Measurements from ENCODE around the gene CLDN20.
A peak's percentile ranks its signal among the peaks of the same experiment; 100 is the strongest.
"Not testable (repeated sequence)": the region's sequence is repeated elsewhere in the genome, so short reads cannot be mapped to it uniquely, and the experiment has no call there.

Gene CLDN20

GRCh38 chr6:155311086-155311485 lies 47.3 kb downstream of the CLDN20 start:
- TF ChIP-seq CTCF (IDR thresholded peaks at IDR 0.05; ENCODE audit: poor library complexity, severe bottlenecking): no peak

GRCh38 chr6:155311583-155311982 lies 47.8 kb downstream of the CLDN20 start:
- Histone ChIP-seq H3K27me3 (ENCODE audit: insufficient read depth, poor library complexity, severe bottlenecking) (no peaks in the 10 kb centered on the region), H3K9me3 (ENCODE audit: severe bottlenecking) (no peaks in the 10 kb centered on the region), H3K36me3 (ENCODE audit: low read depth) (peaks cover 64% of the 10 kb centered on the region), H3K27ac (ENCODE audit: poor library complexity, severe bottlenecking) (peak overlapping the region; percentile 76), H3K4me3 (ENCODE audit: severe bottlenecking) (no peak overlapping the region), H3K4me1 (ENCODE audit: insufficient read depth, poor library complexity, severe bottlenecking) (peaks cover 30% of the 10 kb centered on the region)
- no peak for TF ChIP-seq CTCF (IDR thresholded peaks at IDR 0.05; ENCODE audit: poor library complexity, severe bottlenecking)
- DNase-seq (ENCODE audit: low spot score) (no peak), ATAC-seq (ENCODE audit: low read depth) (no peak)

More at GRCh38 chr6:155311086-155311485, 47.3 kb downstream of the CLDN20 start:
- Histone ChIP-seq H3K9me3 (ENCODE audit: severe bottlenecking) (no peaks in the 10 kb centered on the region), H3K36me3 (ENCODE audit: low read depth) (peaks cover 69% of the 10 kb centered on the region), H3K27ac (ENCODE audit: poor library complexity, severe bottlenecking) (peak overlapping the region; percentile 76), H3K4me1 (ENCODE audit: insufficient read depth, poor library complexity, severe bottlenecking) (peaks cover 30% of the 10 kb centered on the region), H3K27me3 (ENCODE audit: insufficient read depth, poor library complexity, severe bottlenecking) (no peaks in the 10 kb centered on the region), H3K4me3 (ENCODE audit: severe bottlenecking) (no peak overlapping the region)
- DNase-seq (ENCODE audit: low spot score): no peak
- ATAC-seq (ENCODE audit: low read depth): no peak

GRCh38 chr6:155312950-155313349 lies 49.1 kb downstream of the CLDN20 start:
- not testable (repeated sequence) for H3K9me3 ChIP-seq (ENCODE audit: severe bottlenecking); ATAC-seq (ENCODE audit: low read depth); H3K27me3 ChIP-seq (ENCODE audit: insufficient read depth, poor library complexity, severe bottlenecking); DNase-seq (ENCODE audit: low spot score)
- H3K27ac ChIP-seq (ENCODE audit: poor library complexity, severe bottlenecking): peak overlapping the region; percentile 80
- H3K4me3 ChIP-seq (ENCODE audit: severe bottlenecking): peak overlapping the region; percentile 64
- H3K4me1 ChIP-seq (ENCODE audit: insufficient read depth, poor library complexity, severe bottlenecking): peaks cover 30% of the 10 kb centered on the region
- H3K36me3 ChIP-seq (ENCODE audit: low read depth): peaks cover 50% of the 10 kb centered on the region

GRCh38 chr6:155313602-155314091 lies 49.8 kb downstream of the CLDN20 start:
- Histone ChIP-seq H3K9me3 (ENCODE audit: severe bottlenecking) (no peaks in the 10 kb centered on the region), H3K4me3 (ENCODE audit: severe bottlenecking) (peak overlapping the region; percentile 64), H3K27ac (ENCODE audit: poor library complexity, severe bottlenecking) (peak overlapping the region; percentile 80), H3K4me1 (ENCODE audit: insufficient read depth, poor library complexity, severe bottlenecking) (peaks cover 29% of the 10 kb centered on the region), H3K27me3 (ENCODE audit: insufficient read depth, poor library complexity, severe bottlenecking) (no peaks in the 10 kb centered on the region), H3K36me3 (ENCODE audit: low read depth) (peaks cover 43% of the 10 kb centered on the region)
- ATAC-seq (ENCODE audit: low read depth) (peak; percentile 8; the same call in 2 of the 3 replicates), DNase-seq (ENCODE audit: low spot score) (no peak)
- no peak for TF ChIP-seq CTCF (IDR thresholded peaks at IDR 0.05; ENCODE audit: poor library complexity, severe bottlenecking)

- no peak for TF ChIP-seq CTCF (IDR thresholded peaks at IDR 0.05; ENCODE audit: poor library complexity, severe bottlenecking)
Measured at GRCh38 chr6:155314092-155314772, 50.4 kb downstream of the CLDN20 start, which contains the start of gene TFB1M. TFB1M (minus strand) TSS chr6:155314484; CDS start chr6:155314428, 56 bp downstream.

More at GRCh38 chr6:155314092-155314772, 50.4 kb downstream of the CLDN20 start, which contains the start of gene TFB1M:
- Histone ChIP-seq H3K4me1 (ENCODE audit: insufficient read depth, poor library complexity, severe bottlenecking) (peaks cover 23% of the 10 kb centered on the region), H3K9me3 (ENCODE audit: severe bottlenecking) (no peaks in the 10 kb centered on the region), H3K27ac (ENCODE audit: poor library complexity, severe bottlenecking) (peak within 1 kb of the TSS; percentile 80), H3K36me3 (ENCODE audit: low read depth) (peaks cover 37% of the 10 kb centered on the region), H3K27me3 (ENCODE audit: insufficient read depth, poor library complexity, severe bottlenecking) (no peaks in the 10 kb centered on the region), H3K4me3 (ENCODE audit: severe bottlenecking) (peak within 1 kb of the TSS; percentile 64)
- DNase-seq (ENCODE audit: low spot score) (peak; percentile 99), ATAC-seq (ENCODE audit: low read depth) (peak; percentile 95)
